Spleen (tissue), 11 donors: ENCODE measurements around the gene ZNF345. TPM values are rescaled to one million over a fixed set of nuclear protein-coding genes. Genes with fewer than 3 reads are reported as not detected.

Source experiments
- DNase-seq: peaks from one replicate; pipeline ENCODE4 v3.0.0-alpha.2; 2020
- H3K27ac ChIP-seq, 8 donors: fragments of 200-600 bp; sonication (generic) in 7 of 8; 1 replicate in 4 of 8; 2 replicates in 4 of 8; pipeline versions ENCODE4 v1.5.0 to v1.8.0; 2016 to 2021; ENCODE audit warnings: inconsistent platforms in 4 of 8, mild to moderate bottlenecking in 4 of 8, moderate library complexity in 1 of 8
- H3K27me3 ChIP-seq, 7 donors: fragments of 200-600 bp; sonication (generic) in 6 of 7; replicated peaks in 1 of 7; 1 replicate in 4 of 7; 2 replicates in 3 of 7; pipeline versions ENCODE4 v1.5.0 to v1.8.0; 2016 to 2021; ENCODE audit warnings: inconsistent platforms in 3 of 7, mild to moderate bottlenecking in 1 of 7
- H3K36me3 ChIP-seq, 6 donors: fragments of 200-600 bp; sonication (generic) in 5 of 6; 1 replicate in 4 of 6; 2 replicates in 2 of 6; pipeline versions ENCODE4 v1.5.0 to v1.8.0; 2016 to 2021; ENCODE audit warnings: inconsistent platforms in 2 of 6
- H3K4me1 ChIP-seq, 6 donors: fragments of 200-600 bp; sonication (generic) in 5 of 6; 1 replicate in 3 of 6; 2 replicates in 3 of 6; pipeline versions ENCODE4 v1.5.0 to v1.8.0; 2016 to 2021; ENCODE audit warnings: inconsistent platforms in 3 of 6
- H3K4me3 ChIP-seq, 8 donors: fragments of 200-600 bp; sonication (generic) in 7 of 8; 1 replicate in 4 of 8; 2 replicates in 4 of 8; pipeline versions ENCODE4 v1.5.0 to v1.8.0; 2016 to 2021; ENCODE audit warnings: inconsistent platforms in 4 of 8, mild to moderate bottlenecking in 4 of 8, moderate library complexity in 2 of 8
- H3K9me3 ChIP-seq, 8 donors: fragments of 200-600 bp; sonication (generic) in 7 of 8; 1 replicate in 4 of 8; 2 replicates in 4 of 8; pipeline versions ENCODE4 v1.5.0 to v1.8.0; 2016 to 2021; ENCODE audit warnings: inconsistent platforms in 4 of 8
- CTCF ChIP-seq, 11 experiments: fragments of 200-600 bp in 7 of 11; fragments of 450-650 bp in 4 of 11; sonication (generic) in 4 of 11; IDR thresholded peaks in 8 of 11; conservative IDR thresholded peaks in 3 of 11; 1 replicate in 7 of 11; 2 replicates in 4 of 11; pipeline versions ENCODE4 v1.4.0 to v1.8.0; 2016 to 2021; ENCODE audit warnings: antibody characterized with exemption in 11 of 11, inconsistent platforms in 4 of 11, mild to moderate bottlenecking in 1 of 11
- POLR2A ChIP-seq, 3 donors: fragments of 450-650 bp; IDR thresholded peaks; one replicate each; pipeline ENCODE4 v1.5.1; 2017; ENCODE audit warnings: antibody characterized with exemption in 3 of 3, mild to moderate bottlenecking in 1 of 3
- POLR2AphosphoS5 ChIP-seq, 3 donors: sonication (generic); formaldehyde crosslinking; IDR thresholded peaks; one replicate each; pipeline ENCODE4 v1.5.1; 2017; ENCODE audit warnings: antibody characterized with exemption in 3 of 3
- WGBS, 5 donors: extraction: QIAGEN DNeasy Blood & Tissue Kit in 3 of 5; methylation state at CpG; one replicate each; pipeline versions ENCODE4 v1.1.5 to v1.1.7; 2013 to 2018; 5-methylcytosine and 5-hydroxymethylcytosine counted together
- intact Hi-C: fragments of 100-400 bp; cut with DNase I; formaldehyde crosslinking; loops from one replicate; pipeline ENCODE4 v1.15.0; 2023; ENCODE audit warnings: low total_unique reads
- polyA plus RNA-seq, 3 donors: library from polyadenylated mRNA; stranded (reverse); fragments of 200-250 nt; gene quantifications; one replicate each; pipeline ENCODE4 v1.2.1, GENCODE V29; 2013
- total RNA-seq, 7 donors: library from RNA; depleted of rRNA in 3 of 7; stranded (reverse); fragments of >200 nt in 3 of 7; fragmentation: NEBNext Ultra II Directional in 4 of 7; extraction: Animal tissue kit (Norgen Biotek cat#: 25700) in 4 of 7; gene quantifications; one replicate each; pipeline versions ENCODE4 v1.1.0 to v1.2.1, GENCODE V29; 2016 to 2021
- donor health status: healthy with polysubstance abuse.
- donor health status: DM: no; HTN: no; CAD: no; lungs with moderate emphysema.
- donor health status: DM: no; HTN: no; CAD: no.
- donor health status: Bipolar disorder and iron deficiency.
- donor health status: healthy.
- donor health status: DM: no; HTN: no; CAD: no.
- donor health status: DM: yes; HTN: yes; CAD: no.

Gene ZNF345
- total and polyA plus RNA-seq, 10 donors = 2.7 to 18.2 (median 8.4) TPM

GRCh38 chr19:36837906-36838783 lies 12.5 kb upstream of the ZNF345 start, which contains the start of gene ZNF790:
TSS of gene ZNF790 (minus strand) at chr19:36838387. CDS start at chr19:36825619, 12,768 bp downstream.
- no peaks in the 10 kb centered on the region for H3K27me3 ChIP-seq
- intact Hi-C loops = no loop called here
- H3K4me1 ChIP-seq = peaks cover 0 to 28% (median 17%) of the 10 kb centered on the region in 6 donors
- peak within 1 kb of the TSS; percentile 86 to 95 (median 92) for H3K27ac ChIP-seq
- peaks cover 0 to 82% (median 67%) of the 10 kb centered on the region in 8 donors for H3K9me3 ChIP-seq
- peak; percentile 93 for DNase-seq
- peaks cover 7 to 69% (median 16%) of the 10 kb centered on the region in 6 donors for H3K36me3 ChIP-seq
- peak within 1 kb of the TSS; percentile 52 to 87 (median 62) for H3K4me3 ChIP-seq
- 0 to 2% (median 1%) methylated on average over 48 to 56 of the region's 56 CpGs for WGBS, 5 donors
- peak; percentile 69 to 91 (median 80) for TF ChIP-seq POLR2AphosphoS5 (IDR thresholded peaks at IDR 0.05)
- TF ChIP-seq POLR2A (IDR thresholded peaks at IDR 0.05) = no peak

- peak overlapping the region; percentile 52 to 87 (median 62) for H3K4me3 ChIP-seq
- 17 to 35% (median 29%) methylated on average over 12 of the region's 12 CpGs for WGBS, 5 donors
- peaks cover under 1 to 69% (median 16%) of the 10 kb centered on the region in 6 donors for H3K36me3 ChIP-seq
- DNase-seq = no peak
- intact Hi-C loops = no loop called here
- peaks cover 0 to 28% (median 17%) of the 10 kb centered on the region in 6 donors for H3K4me1 ChIP-seq
- H3K27ac ChIP-seq = peak overlapping the region; percentile 86 to 95 (median 92)
- TF ChIP-seq CTCF (IDR thresholded peaks at IDR 0.05 in 8 of 11, conservative IDR thresholded peaks at IDR 0.05 in 3 of 11) = no peak
- no peak for TF ChIP-seq POLR2A (IDR thresholded peaks at IDR 0.05)
- no peak for TF ChIP-seq POLR2AphosphoS5 (IDR thresholded peaks at IDR 0.05)
- peaks cover 0 to 82% (median 66%) of the 10 kb centered on the region in 8 donors for H3K9me3 ChIP-seq
- no peaks in the 10 kb centered on the region for H3K27me3 ChIP-seq
These were observed 11.8 kb upstream of the ZNF345 start for GRCh38 chr19:36838784-36839324.

GRCh38 chr19:36847968-36848367 lies 2.7 kb upstream of the ZNF345 start:
- 64 to 79% (median 67%) methylated on average over 1 of the region's 1 CpG for WGBS, 5 donors
- Histone ChIP-seq H3K9me3 (peaks cover 0 to 56% (median 46%) of the 10 kb centered on the region in 8 donors), H3K4me1 (peaks cover 10 to 39% (median 28%) of the 10 kb centered on the region in 6 donors), H3K27me3 (no peaks in the 10 kb centered on the region), H3K36me3 (peaks cover 0 to 47% (median 10%) of the 10 kb centered on the region in 6 donors), H3K27ac (peak overlapping the region in 1 of 8 donors; percentile 84), H3K4me3 (no peak overlapping the region)
- DNase-seq = no peak
- TF ChIP-seq POLR2AphosphoS5 (IDR thresholded peaks at IDR 0.05) (no peak), CTCF (IDR thresholded peaks at IDR 0.05 in 8 of 11, conservative IDR thresholded peaks at IDR 0.05 in 3 of 11) (no peak), POLR2A (IDR thresholded peaks at IDR 0.05) (no peak)
- intact Hi-C loops = no loop called here

- peak; percentile 98 for DNase-seq
- Histone ChIP-seq H3K36me3 (peaks cover 0 to 49% (median 17%) of the 10 kb centered on the region in 6 donors), H3K27ac (peak overlapping the region; percentile 84 to 94 (median 88)), H3K9me3 (peaks cover 0 to 57% (median 46%) of the 10 kb centered on the region in 8 donors), H3K4me3 (peak overlapping the region; percentile 57 to 99 (median 90)), H3K27me3 (no peaks in the 10 kb centered on the region), H3K4me1 (peaks cover 10 to 39% (median 28%) of the 10 kb centered on the region in 6 donors)
- TF ChIP-seq POLR2A (IDR thresholded peaks at IDR 0.05) = no peak
- peak in 1 of 11 experiments; percentile 9 for TF ChIP-seq CTCF (IDR thresholded peaks at IDR 0.05 in 8 of 11, conservative IDR thresholded peaks at IDR 0.05 in 3 of 11)
- peak; percentile 83 to 88 (median 87) for TF ChIP-seq POLR2AphosphoS5 (IDR thresholded peaks at IDR 0.05)
- intact Hi-C loops = loop anchor here (10.0 kb wide), 1 partner anchor 65 kb away; the partner anchor contains the start of genes ZNF568 and ZNF829
- WGBS, 5 donors = 0 to 2% (median 1%) methylated on average over 24 to 36 of the region's 36 CpGs
These were observed 746 bp upstream of the ZNF345 start for GRCh38 chr19:36849701-36850558.
